ENCODE measurements around the gene SZT2.

DNA sequence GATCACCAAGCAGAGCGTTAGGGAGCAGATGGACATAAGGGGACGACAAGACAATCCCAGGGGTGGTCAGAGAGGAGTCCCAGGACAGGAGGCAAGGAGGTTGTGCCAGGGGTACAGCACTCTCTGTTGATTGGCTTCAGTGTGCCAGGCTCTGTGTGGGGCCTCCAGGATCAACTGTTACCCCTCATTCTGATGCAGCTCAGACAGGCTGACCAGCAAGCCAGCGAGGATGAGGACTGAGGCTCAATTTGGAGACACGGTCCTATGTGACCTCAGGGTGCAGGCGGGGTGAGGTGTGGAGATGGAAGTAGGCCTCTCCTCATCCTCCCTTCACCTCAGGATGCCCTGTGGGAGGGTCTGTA lies 60.0 kb downstream of the SZT2 start:
- TF ChIP-seq GATA3 (IDR thresholded peaks at IDR 0.05; ENCODE audit: low read depth, low read length) (no peak), GATA2 (IDR thresholded peaks at IDR 0.05; ENCODE audit: low read depth, low read length) (no peak)
